Heart left ventricle (tissue), 13 donors: ENCODE data around the gene TLR1.

ENCODE experiments used
- CTCF ChIP-seq, 12 donors: fragments of 200-600 bp; sonication (generic) in 4 of 12; IDR thresholded peaks; one replicate each; pipeline versions ENCODE4 v1.5.0 to v1.8.0; 2018 to 2022; ENCODE audit warnings: antibody characterized with exemption in 12 of 12, mild to moderate bottlenecking in 5 of 12
- POLR2A ChIP-seq, 2 donors: fragments of 450-650 bp; IDR thresholded peaks; one replicate each; pipeline ENCODE4 v1.6.1; 2017; ENCODE audit warnings: antibody characterized with exemption in 2 of 2, mild to moderate bottlenecking in 2 of 2, moderate library complexity in 2 of 2
- donor health status: ischemic (EF 13 %, LVEDD 7.1; RV severe dilation, severe dysfunction).
- donor health status: DM: no; HTN: yes; CAD: no.
- donor health status: DM: no; HTN: no; CAD: no.
- donor health status: ischemic (EF 25% LVEDD 6.9; RV normal size, moderate dysfunction).
- donor health status: ischemic (EF 25% LVEDD 5.7; RV mildly dilated, moderate dysfunction).
- donor health status: ischemic (EF 35%, LVEDD 5.7; RV mildly dilated, moderate dysfunction).
- donor health status: nonischemic (EF 11% LVEDD 7.7; RV severe dilation, severe dysfunction).
- donor health status: DM: yes; HTN: yes; CAD: no.
- donor health status: PGD.
- donor health status: ischemic (EF 29% LVEDD 5.4; RV normal size, mild dysfunction).
- donor health status: nonischemic (EF 23%, LVEDD 6.1; RV moderate dilation, normal function).

- no peak for TF ChIP-seq POLR2A (IDR thresholded peaks at IDR 0.05)
- TF ChIP-seq CTCF (IDR thresholded peaks at IDR 0.05) = no peak
Measured at GRCh38 chr4:38800366-38800765, 4.2 kb downstream of the TLR1 start.
